ENCODE measurements around the gene NANOS3. TPM values are rescaled to one million over a fixed set of nuclear protein-coding genes. Genes with fewer than 3 reads are reported as not detected.
"Not testable (repeated sequence)": the region's sequence is repeated elsewhere in the genome, so short reads cannot be mapped to it uniquely, and the experiment has no call there.

NANOS3 gene
- total RNA-seq, 1 donor from 2014 or later = not detected

GRCh38 chr19:13842291-13843103, 34.4 kb upstream of the NANOS3 start:
- ATAC-seq (peak; percentile 74), DNase-seq (ENCODE audit: low spot score) (peak; percentile 77)

GRCh38 chr19:13843104-13843921, 33.6 kb upstream of the NANOS3 start:
- DNase-seq (ENCODE audit: low spot score) = no peak

GRCh38 chr19:13844130-13844631, 32.8 kb upstream of the NANOS3 start:
- no peak for ATAC-seq
- DNase-seq (ENCODE audit: low spot score) = no peak

More at GRCh38 chr19:13843104-13843921, 33.6 kb upstream of the NANOS3 start:
- ATAC-seq = no peak

- ATAC-seq (peak; percentile 10), DNase-seq (ENCODE audit: low spot score) (peak; percentile 77)
Measured at GRCh38 chr19:13846557-13847406, 30.2 kb upstream of the NANOS3 start.

- peak; percentile 77 for DNase-seq (ENCODE audit: low spot score)
- peak; percentile 52 for ATAC-seq
Measured at GRCh38 chr19:13847407-13848339, 29.3 kb upstream of the NANOS3 start.

- DNase-seq (ENCODE audit: low spot score) = no peak
- ATAC-seq = no peak
Measured at GRCh38 chr19:13848340-13848677, 28.6 kb upstream of the NANOS3 start.

- DNase-seq (ENCODE audit: low spot score) (no peak), ATAC-seq (no peak)
Measured at GRCh38 chr19:13848798-13849676, 27.9 kb upstream of the NANOS3 start.

- ATAC-seq = peak; percentile 61
- peak; percentile 72 for DNase-seq (ENCODE audit: low spot score)
Measured at GRCh38 chr19:13849991-13850909, 26.7 kb upstream of the NANOS3 start.

- ATAC-seq = peak; percentile 15
Measured at GRCh38 chr19:13850910-13851733, 25.8 kb upstream of the NANOS3 start.

GRCh38 chr19:13851734-13852114, 25.2 kb upstream of the NANOS3 start:
- DNase-seq (ENCODE audit: low spot score) = not testable (repeated sequence)

More at GRCh38 chr19:13850910-13851733, 25.8 kb upstream of the NANOS3 start:
- DNase-seq (ENCODE audit: low spot score) = no peak

GRCh38 chr19:13852171-13852707, 24.7 kb upstream of the NANOS3 start:
- not testable (repeated sequence) for DNase-seq (ENCODE audit: low spot score); ATAC-seq

More at GRCh38 chr19:13851734-13852114, 25.2 kb upstream of the NANOS3 start:
- not testable (repeated sequence) for ATAC-seq

GRCh38 chr19:13856497-13856896, 20.4 kb upstream of the NANOS3 start:
- DNase-seq (ENCODE audit: low spot score) = no peak
- ATAC-seq = no peak

GRCh38 chr19:13859361-13859880, 17.5 kb upstream of the NANOS3 start:
- no peak for DNase-seq (ENCODE audit: low spot score)
- no peak for ATAC-seq

GRCh38 chr19:13860679-13861391, 16.1 kb upstream of the NANOS3 start:
- ATAC-seq (no peak), DNase-seq (ENCODE audit: low spot score) (no peak)

GRCh38 chr19:13861392-13861713, 15.6 kb upstream of the NANOS3 start:
- no peak for ATAC-seq
- no peak for DNase-seq (ENCODE audit: low spot score)

Measured in left lobe of liver (tissue), 2 donors.